IPS DF 19.7 (cell line): ENCODE data around the gene WSB2.
A peak's percentile ranks its signal among the peaks of the same experiment; 100 is the strongest.
"Not testable (repeated sequence)": the region's sequence is repeated elsewhere in the genome, so short reads cannot be mapped to it uniquely, and the experiment has no call there.

Source experiments
- DNase-seq: peaks from one replicate; pipeline ENCODE4 v3.0.0-alpha.2; 2013; ENCODE audit warnings: low read depth, low spot score

The WSB2 gene

GRCh38 chr12:118061011-118061872 is at the start of gene WSB2:
TSS of gene WSB2 (minus strand) at chr12:118061179. CDS start at chr12:118061048, 131 bp downstream.
- no peak for DNase-seq

- no peak for DNase-seq
These were observed 48.1 kb upstream of the WSB2 start for GRCh38 chr12:118109088-118109487.

DNA sequence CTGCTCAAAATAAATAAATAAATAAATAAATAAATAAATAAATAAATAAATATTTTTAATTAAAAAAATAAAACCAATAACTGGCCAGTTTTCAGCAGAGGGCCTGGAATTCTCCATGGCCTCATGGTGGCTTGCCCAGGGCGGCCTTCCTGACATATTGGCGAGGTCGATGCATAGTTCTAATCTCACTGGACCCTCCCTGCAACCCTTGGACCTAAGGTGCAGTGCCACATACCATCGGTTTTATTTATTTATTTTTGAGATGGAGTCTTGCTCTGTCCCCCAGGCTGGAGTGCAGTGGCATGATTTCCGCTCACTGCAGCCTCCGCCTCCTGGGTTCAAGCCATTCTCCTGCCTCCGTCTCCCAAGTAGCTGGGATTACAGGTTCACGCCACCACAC is 46.7 kb upstream of the WSB2 start:
- DNase-seq, result no peak

DNA sequence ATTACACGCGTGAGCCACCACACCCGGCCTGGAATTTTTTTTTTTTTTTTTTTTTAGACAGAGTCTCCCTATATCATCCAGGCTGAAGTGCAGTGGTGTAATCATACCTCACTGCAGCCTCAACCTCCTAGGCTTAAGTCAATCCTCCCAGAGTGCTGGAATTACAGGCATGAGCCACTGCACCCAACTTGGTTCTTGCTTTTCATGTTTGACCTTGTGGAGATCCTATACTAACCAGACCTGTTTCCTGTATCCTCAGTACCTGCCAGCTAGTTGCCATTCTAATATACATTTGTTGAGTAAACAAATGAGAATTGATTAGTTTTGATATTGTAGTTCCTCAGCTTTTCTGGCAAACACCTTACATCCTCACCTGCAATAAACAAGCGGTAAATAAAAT is 46.0 kb upstream of the WSB2 start:
- no peak for DNase-seq

GRCh38 chr12:118103601-118104382 is 42.8 kb upstream of the WSB2 start, which contains the start of gene VSIG10:
TSS of gene VSIG10 (minus strand) at chr12:118104011. CDS start at chr12:118103671, 340 bp downstream.
- DNase-seq, result no peak

DNA sequence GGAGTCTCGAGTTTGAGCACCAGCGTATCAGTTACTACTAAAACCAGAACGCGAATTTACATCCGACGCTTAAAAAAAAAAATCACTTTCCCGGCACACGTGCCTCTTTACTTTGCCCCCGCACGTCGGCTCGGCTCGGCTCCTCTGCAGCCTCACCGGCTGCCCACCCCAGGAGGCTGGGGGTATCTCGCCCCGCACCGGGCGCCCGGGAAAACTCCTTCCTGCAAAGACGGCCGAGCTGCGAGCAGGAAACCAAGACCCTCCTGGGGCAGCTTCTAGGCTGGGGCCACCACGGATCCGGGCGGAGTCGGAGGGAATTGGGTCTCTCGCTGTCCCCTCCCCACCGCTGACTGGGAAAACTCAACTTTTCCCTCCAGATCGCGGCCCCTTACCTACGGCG is 42.2 kb upstream of the WSB2 start:
- DNase-seq, result no peak

DNA sequence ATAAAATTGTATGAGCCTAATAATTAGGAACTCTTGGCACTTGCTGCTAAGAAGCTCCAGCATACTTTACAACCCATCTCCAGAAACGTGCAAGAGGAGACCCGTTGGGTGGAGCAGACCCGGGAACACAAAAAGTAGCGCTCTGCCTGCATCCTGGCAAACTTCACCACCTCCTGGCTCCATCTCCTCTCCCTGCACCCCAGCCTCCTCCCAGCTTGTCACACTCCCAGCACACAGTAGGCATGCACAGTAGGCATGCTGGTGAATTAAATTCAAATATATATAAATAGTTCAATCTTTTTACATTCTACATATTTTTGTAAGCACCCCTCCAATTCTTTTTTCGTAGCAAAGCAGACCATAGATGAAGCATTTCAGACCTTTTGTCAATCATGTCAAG is 41.6 kb upstream of the WSB2 start:
- no peak for DNase-seq

GRCh38 chr12:118102070-118102469 is 41.1 kb upstream of the WSB2 start:
- no peak for DNase-seq

DNA sequence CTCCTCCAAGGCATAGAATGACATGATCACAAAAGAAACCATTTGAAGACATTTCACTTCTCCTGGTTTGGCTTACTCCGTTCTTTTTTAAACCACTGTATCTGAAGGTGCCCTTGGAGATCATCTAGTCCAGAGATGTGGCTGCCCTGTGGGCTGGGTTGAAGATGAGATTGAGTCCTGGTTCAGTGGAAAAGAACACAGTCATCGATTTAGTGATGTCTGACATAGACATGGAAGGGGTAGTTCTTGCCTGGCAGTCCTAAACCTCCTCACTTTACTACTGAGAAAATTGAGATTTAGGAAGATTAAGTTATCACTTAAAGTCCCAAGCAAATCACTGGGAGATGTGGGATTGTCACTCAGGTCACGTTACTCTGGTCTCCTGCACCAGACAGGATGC is 40.1 kb upstream of the WSB2 start:
- DNase-seq, result no peak

DNA sequence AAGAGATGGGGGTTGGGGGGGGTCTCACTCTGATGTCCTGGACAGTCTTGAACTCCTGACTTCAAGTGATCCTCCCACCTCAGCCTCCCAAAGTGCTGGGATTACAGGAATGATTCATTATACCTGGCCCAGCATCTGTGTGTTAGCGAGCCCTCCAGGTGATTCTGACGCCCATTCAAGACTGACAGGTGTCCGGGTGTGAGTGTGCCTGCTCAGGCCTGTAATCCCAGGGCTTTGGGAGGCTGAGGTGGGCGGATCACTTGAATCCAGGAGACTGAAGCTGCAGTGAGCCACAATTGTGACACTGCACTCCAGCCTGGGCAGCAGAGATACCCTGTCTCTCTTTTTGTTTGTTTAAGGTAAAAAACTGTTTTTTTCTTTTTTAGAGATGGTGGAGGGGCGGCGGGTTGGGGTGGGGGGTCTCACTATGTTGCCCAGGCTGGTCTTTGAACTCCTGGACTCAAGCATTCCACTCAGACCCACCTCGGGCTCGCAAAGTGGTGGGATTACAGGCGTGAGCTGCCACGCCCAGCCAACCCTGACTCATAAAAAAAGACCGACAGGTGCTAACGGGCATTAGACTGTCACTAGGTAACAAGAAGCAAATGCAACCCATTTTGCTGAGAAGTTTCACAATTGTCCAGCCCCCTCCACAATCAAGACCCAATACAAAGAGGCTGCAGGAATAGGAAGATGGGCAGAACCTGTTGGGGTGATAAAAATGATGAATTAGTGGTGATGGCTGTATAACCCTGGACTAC is 38.1 kb upstream of the WSB2 start:
- no peak for DNase-seq

DNA sequence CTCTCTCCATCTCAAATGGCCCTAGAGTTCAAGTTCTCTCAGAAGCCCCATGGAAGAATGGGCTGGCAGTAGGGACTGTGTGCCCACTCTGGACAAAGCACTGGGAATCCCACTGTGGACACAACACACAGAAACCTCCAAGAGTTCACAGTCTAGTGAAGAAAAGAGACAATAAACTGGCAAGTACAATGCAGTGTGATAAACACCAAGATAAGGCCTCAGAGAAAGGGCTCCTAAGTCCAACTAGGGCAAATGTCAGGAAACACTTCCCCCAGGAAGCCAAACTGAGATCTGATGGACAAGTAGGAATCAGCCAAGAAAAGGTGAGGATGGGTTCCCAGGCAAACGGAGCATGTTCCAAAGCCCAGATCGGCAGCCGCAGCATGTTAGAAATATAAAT is 37.4 kb upstream of the WSB2 start:
- DNase-seq, result no peak

DNA sequence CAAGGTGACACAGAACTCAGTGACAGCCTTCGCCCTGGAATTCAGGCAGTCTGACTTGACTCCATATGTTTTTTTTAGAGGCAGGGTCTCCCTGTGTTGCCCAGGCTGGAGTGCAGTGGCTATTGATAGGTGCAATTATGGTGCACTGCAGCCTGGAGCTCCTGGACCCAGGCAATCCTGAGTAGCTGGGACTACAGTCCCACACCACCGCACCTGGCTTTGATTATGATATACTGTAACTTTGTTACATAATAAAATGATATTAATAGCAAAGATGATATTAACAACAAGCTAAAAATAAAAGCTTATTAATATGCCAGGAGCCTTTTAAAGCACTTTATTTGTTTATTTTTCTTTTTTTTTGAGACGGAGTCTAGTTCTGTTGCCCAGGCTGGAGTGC is 33.1 kb upstream of the WSB2 start:
- DNase-seq, result no peak

- no peak for DNase-seq
These were observed 28.8 kb upstream of the WSB2 start for GRCh38 chr12:118089782-118090181.

- DNase-seq, result no peak
These were observed 21.2 kb upstream of the WSB2 start for GRCh38 chr12:118082161-118082560.

DNA sequence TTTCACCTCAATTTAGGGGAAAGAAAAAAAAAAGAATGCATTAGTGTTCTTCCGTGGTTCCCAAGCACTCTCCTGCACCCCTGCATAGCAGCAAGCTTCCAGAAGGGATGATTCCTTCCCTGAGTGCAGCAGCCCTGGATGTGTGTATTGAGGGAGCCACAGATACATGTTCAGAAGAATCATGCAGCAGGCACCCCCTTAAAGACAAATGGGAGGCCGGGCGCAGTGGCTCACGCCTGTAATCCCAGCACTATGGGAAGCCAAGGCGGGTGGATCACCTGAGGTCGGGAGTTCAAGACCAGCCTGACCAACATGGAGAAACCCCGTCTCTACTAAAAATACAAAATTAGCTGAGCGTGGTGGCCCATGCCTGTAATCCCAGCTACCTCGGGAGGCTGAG is 20.5 kb upstream of the WSB2 start:
- DNase-seq, result not testable (repeated sequence)

DNA sequence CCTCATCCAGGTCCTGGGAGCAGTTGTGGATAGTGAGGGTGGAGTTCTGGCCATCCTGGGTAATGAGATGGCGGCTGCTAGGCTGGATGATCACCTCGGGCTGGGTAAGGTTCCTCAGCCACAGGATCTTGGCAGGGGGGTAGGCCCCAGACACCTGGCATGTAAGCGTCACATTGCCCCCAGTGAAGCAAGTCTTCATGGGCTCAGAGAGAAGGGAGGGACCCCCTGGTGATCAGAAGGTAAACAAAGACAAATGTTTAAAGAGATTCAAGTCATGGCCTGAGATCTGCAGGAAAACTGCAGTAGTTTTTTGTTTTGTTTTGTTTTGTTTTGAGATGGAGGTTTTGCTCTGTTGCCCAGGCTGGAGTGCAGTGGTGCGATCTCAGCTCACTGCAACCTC is 12.8 kb upstream of the WSB2 start:
- DNase-seq, result no peak

- no peak for DNase-seq
These were observed 9.7 kb upstream of the WSB2 start for GRCh38 chr12:118070650-118071049.

DNA sequence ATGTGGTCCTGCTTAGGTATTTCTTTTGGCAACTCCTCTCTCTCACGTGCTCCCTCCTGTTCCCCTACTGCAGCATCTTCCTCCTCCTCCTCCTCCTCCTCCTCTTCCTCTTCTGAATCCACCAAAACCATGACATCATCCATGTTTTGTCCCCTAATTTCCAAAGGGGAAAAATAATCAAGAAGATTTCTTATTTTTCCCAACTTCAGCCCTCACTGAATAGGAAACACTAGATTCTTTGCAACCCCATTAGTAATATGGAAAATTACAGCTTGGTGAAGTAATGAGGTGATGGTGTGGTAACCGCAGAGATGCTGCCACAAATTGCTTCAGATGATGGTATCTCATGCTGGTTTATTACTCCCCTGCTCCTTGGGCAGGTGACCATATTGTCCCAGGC is 7.5 kb upstream of the WSB2 start:
- DNase-seq, result no peak

- DNase-seq, result no peak
These were observed 4.4 kb upstream of the WSB2 start for GRCh38 chr12:118065380-118065779.

- peak; percentile 28 for DNase-seq
These were observed 3.6 kb upstream of the WSB2 start for GRCh38 chr12:118064608-118065007.

DNA sequence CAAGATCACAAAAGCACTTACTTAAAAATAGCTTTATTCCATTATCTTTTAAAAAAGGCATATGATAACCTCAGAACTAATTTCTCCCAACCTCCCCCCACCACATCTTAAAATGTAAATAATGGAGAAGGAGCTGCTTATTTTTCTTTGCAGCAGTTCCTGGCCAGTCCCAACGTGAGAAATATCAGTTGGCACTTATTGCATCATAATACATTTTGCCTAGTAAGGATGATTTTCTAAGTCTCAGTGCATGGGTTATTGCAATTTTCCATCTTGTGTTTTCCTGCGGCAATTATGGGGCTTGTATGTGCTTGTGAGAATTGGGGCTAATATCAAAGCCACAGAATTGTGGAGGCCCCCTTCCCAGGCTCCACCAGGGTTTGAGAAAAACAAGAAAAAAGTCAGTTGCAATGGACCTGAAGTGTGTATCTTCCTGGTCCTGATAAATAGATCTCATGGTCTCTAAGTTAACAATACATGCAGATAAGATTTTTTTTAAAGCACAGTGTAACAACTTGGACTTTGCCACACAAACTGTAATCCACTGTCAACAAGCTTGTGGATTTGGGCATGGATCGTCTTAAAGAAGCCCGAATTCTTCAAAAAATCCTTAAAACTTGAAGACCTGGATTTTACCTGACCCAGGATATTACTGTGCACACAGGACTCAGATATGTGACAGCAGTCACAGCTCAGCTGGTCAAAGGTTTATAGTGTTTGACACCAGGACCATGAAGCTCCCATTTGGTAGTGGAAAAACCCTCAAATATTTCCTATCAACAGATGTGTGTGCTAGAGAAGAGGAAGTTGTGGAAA is 2.8 kb upstream of the WSB2 start:
- DNase-seq, result no peak
